Motor neuron (in vitro differentiated cells): ENCODE measurements around the gene EVA1C. TPM values are rescaled to one million over a fixed set of nuclear protein-coding genes. Genes with fewer than 3 reads are reported as not detected.
A peak's percentile ranks its signal among the peaks of the same experiment; 100 is the strongest.
"Not testable (repeated sequence)": the region's sequence is repeated elsewhere in the genome, so short reads cannot be mapped to it uniquely, and the experiment has no call there.

Experiments used
- ATAC-seq, 8 experiments: fragments of 200-7000 bp; cut with Tn5 transposase; replicated peaks in 6 of 8; 2 replicates each; pipeline ENCODE4 v1.8.0; 2021; ENCODE audit warnings: mild to moderate bottlenecking in 8 of 8, moderate library complexity in 8 of 8
- H3K27ac ChIP-seq, 2 donors: fragments of 250-450 bp; sonication (Bioruptor Pico); 2 replicates each; pipeline ENCODE4 v1.9.0; 2021; ENCODE audit warnings: antibody characterized with exemption in 2 of 2, mild to moderate bottlenecking in 2 of 2, moderate library complexity in 1 of 2
- H3K4me1 ChIP-seq, 2 donors: fragments of 250-450 bp; sonication (Bioruptor Pico); replicated peaks in 1 of 2; 2 replicates each; pipeline ENCODE4 v1.6.1; 2021; ENCODE audit warnings: antibody characterized with exemption in 2 of 2, mild to moderate bottlenecking in 2 of 2, moderate library complexity in 1 of 2
- H3K4me3 ChIP-seq, 5 donors: fragments of 250-450 bp; sonication (Bioruptor Pico); 2 replicates each; pipeline ENCODE4 v1.9.0; 2021; ENCODE audit warnings: antibody characterized with exemption in 5 of 5, mild to moderate bottlenecking in 5 of 5, moderate library complexity in 4 of 5
- WGBS, 10 experiments: fragments of 450-650 bp; shearing (Covaris generic); methylation state at CpG; one replicate each; pipeline ENCODE4 v1.0.0; 2022; 5-methylcytosine and 5-hydroxymethylcytosine counted together
- in situ Hi-C, 9 experiments: fragments of 400-800 bp; cut with MboI; loops; one replicate each; pipeline ENCODE4 v1.15.0; 2021; ENCODE audit warnings: low sequenced_read_pairs in 9 of 9, low pct_unique_long_range_greater_than_20kb in 2 of 9; ENCODE audit not compliant: unreplicated experiment in 9 of 9
- total RNA-seq, 8 experiments: library from RNA; unstranded; fragments of 300-600 nt; gene quantifications; 2 replicates each; pipeline versions ENCODE4 v1.2.3 to v1.2.4, GENCODE V29; 2022

Gene EVA1C
- total RNA-seq, 8 experiments from 2014 or later = 0.13 to 45.4 (median 0.69) TPM

DNA sequence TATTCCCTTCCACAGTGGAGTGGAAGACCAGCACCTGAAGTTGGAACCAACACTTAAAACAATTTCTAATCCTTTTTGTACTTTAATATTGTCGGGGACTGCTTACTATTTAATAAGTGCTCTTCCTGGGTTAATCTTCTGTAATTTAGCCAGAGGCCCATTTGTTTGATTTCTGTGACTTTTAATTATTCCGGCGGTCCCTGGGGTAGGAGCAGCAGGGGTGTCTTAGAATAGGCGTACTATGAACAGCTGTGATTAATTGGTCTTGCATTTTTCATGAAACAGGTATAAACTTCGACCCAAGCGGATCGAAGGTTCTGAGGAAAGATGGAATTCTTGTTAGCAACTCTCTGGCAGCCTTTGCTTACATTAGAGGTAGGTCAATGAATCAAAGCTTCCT, 91.1 kb downstream of the EVA1C start:
- 76 to 100% (median 93%) methylated on average over 1 to 7 of the region's 7 CpGs; no CpG with 5 or more reads in 2 of the 10 experiments for WGBS, 10 experiments
- ATAC-seq, H3K27ac ChIP-seq, in situ Hi-C loops, H3K4me3 ChIP-seq: not testable (repeated sequence)
- H3K4me1 ChIP-seq = peaks cover 7 to 12% of the 10 kb centered on the region in 2 donors

DNA sequence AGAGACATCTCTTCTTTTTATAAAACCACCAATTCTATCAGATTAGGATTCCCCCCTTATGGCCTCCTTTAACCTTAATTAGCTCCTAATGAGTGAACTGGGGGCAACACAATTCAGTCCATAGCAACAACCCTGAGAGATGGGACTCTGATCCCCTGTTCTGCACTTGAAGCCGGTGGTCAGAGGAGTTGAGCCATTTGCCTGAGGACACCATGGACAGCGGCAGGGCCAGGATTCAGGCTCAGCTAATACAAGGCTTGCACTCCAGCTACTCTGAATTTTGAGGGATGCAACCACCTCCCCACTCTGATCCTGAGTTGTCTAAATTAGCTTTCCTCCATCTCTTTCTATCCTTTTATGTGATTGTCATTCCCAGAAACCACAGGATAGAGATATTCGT, 93.3 kb downstream of the EVA1C start:
- H3K27ac ChIP-seq, H3K4me3 ChIP-seq, H3K4me1 ChIP-seq, ATAC-seq, in situ Hi-C loops: not testable (repeated sequence)
- 100% methylated on average over 1 of the region's 3 CpGs; no CpG with 5 or more reads in 8 of the 10 experiments for WGBS, 10 experiments

DNA sequence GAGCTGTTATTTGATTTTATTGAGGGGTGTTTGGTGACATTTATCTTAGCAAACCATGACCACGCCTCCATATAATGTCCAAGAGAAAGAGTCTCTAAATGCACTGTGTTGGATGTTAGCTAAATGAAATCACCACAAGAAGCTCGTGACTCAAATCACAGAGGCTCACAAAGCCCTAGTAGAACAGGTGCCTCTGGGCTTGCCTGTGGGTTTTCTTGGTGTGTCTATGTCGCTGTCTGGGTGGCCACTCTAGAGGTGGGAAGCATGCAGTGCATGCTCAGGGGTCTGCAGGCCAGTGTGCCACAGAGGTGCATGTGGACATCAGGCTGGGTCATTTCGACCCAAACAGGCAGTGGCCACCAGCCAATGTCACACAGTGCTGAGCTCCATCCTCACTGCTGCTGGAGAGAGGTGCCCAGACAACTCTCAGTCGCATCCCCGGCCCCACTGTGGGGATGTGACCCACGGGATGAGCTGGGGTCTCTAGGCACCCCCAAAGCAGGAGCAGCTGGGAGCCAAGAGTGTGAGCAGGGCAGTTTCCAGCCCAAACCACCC, 94.0 kb downstream of the EVA1C start:
- H3K4me1 ChIP-seq, H3K4me3 ChIP-seq, H3K27ac ChIP-seq, ATAC-seq, in situ Hi-C loops: not testable (repeated sequence)
- 60 to 100% (median 83%) methylated on average over 1 to 4 of the region's 7 CpGs; no CpG with 5 or more reads in 5 of the 10 experiments for WGBS, 10 experiments

DNA sequence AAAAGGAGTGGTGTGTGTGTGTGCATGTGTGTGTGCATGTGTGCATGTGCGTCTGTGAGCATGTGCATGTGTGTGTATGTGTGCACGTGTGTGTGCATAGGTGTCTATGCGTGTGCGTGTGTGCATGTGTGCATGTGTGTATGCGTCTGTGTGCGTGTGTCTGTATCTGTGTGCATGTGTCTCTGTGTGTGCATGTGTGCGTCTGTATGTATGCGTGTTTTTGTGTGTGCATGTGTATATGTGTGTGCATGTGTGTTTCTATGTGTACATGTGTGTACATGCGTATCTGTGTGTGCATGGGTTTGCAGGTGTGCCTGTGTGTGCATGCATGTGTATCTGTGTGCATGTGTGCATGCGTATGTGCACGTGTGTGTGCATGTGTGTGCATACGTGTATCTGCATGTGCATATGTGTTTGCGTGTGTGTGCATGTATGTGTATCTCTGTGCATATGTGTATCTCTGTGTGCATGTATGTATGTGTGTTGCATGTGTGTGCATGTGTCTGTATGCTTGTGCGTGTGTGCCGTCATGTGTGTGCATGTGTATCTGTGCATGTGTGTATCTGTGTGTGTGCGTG, 94.9 kb downstream of the EVA1C start:
- in situ Hi-C loops = no loop called here
- Histone ChIP-seq H3K27ac (no peak overlapping the region), H3K4me1 (peaks cover 3 to 4% of the 10 kb centered on the region in 2 donors), H3K4me3 (no peak overlapping the region)
- no peak for ATAC-seq
- WGBS, 10 experiments = 60 to 100% (median 87%) methylated on average over 1 to 10 of the region's 16 CpGs; no CpG with 5 or more reads in 1 of the 10 experiments

DNA sequence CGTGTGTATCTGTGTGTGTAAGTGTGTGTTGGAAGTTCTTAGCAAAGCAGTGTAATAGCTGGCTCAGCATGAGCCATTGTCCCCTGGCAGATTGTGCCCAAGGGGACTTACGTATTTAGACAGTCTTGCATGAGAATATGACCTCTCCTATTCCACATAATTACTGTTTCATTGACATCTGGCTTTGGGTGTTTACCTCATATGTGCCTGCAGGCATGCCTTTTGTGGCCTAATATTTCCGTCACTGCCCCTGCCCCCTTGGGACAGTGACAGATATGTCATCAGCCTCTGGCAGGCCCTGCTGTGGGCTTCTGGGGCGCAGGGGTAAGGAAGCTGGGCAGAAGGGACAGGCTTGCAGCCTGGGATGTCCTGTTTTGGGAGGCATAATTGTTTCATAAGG, 95.5 kb downstream of the EVA1C start:
- H3K4me1 ChIP-seq, in situ Hi-C loops, ATAC-seq, H3K27ac ChIP-seq, H3K4me3 ChIP-seq: not testable (repeated sequence)
- WGBS, 10 experiments = 20 to 87% (median 65%) methylated on average over 1 to 3 of the region's 4 CpGs; no CpG with 5 or more reads in 4 of the 10 experiments

DNA sequence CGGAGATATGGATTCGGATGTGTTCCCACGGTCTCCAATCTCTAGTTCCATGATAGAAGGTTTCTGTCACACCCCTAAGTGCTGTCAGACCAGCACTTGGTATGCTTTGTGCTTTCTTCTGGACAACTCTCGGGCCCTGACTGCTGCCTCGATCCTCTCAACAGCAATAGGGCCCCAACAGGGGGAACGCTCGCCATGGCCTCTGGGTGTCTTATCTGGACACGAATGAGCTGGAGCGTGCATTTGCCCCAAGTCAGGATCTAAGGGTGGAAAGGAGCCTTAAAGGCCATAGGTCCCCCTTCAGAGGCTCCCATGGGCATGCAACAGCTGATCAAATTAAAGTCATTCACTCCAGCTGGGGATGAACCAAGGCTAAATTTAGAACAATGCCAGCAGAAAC, 96.1 kb downstream of the EVA1C start:
- in situ Hi-C loops = no loop called here
- WGBS, 10 experiments = 80 to 100% (median 92%) methylated on average over 3 to 7 of the region's 9 CpGs; no CpG with 5 or more reads in 3 of the 10 experiments
- no peak for ATAC-seq
- H3K4me1 ChIP-seq = peaks cover 3 to 4% of the 10 kb centered on the region in 2 donors
- H3K4me3 ChIP-seq = no peak overlapping the region
- no peak overlapping the region for H3K27ac ChIP-seq

DNA sequence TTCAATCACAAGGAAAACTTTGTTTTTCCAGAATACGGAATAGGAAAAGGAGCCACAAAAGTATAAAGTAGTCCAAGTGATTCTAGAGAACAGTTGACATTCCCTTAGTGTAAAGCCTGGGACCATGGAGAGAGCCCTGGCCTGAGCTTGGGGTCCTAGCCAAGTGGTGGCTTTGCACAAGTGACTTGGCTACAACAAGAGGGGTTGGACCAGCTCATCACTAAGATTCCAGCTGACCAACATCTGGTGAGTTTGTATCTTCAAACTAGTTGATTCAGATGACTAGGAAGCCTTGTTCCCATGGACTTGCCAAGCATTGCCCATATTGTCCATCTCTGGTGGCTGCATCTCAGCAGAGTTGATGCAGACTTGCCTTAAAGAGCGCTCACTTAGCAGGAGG, 96.5 kb downstream of the EVA1C start:
- 100% methylated on average over 1 to 2 of the region's 2 CpGs; no CpG with 5 or more reads in 7 of the 10 experiments for WGBS, 10 experiments

DNA sequence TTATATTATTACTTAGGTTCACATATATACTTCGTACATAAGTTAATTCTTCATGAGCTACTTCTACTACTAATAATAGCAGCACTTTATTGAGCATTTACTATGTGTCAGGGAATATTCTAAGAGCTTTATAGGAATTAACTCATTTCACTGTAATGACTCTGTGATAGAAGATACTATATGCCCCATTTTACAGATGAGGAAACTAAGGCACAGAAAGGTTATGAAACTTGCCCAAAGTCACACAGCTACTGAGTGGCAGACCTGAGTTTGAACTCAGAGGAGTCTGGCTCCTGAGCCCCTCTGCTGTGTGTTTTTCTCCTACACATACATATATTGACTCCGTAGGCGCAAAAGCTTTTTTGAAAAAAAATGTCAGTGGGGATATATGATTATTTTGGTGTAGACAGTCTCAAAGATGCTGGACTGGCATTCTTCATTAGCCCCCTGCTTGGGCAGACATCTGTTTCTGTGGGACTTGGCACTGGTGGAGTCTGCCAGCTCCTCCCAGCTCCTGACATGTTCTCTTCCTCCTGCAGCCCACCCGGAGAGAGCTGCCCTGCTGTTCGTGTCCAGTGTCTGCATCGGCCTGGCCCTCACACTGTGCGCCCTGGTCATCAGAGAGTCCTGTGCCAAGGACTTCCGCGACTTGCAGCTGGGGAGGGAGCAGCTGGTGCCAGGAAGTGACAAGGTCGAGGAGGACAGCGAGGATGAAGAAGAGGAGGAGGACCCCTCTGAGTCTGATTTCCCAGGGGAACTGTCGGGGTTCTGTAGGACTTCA, 102.0 kb downstream of the EVA1C start:
- no peak for ATAC-seq
- in situ Hi-C loops = no loop called here
- 66 to 100% (median 89%) methylated on average over 1 to 11 of the region's 12 CpGs for WGBS, 10 experiments
- no peaks in the 10 kb centered on the region for H3K4me1 ChIP-seq
- H3K4me3 ChIP-seq = no peak overlapping the region
- H3K27ac ChIP-seq = no peak overlapping the region

More for the DNA sequence above, 96.5 kb downstream of the EVA1C start:
- H3K4me3 ChIP-seq, ATAC-seq, in situ Hi-C loops, H3K27ac ChIP-seq, H3K4me1 ChIP-seq: not testable (repeated sequence)

DNA sequence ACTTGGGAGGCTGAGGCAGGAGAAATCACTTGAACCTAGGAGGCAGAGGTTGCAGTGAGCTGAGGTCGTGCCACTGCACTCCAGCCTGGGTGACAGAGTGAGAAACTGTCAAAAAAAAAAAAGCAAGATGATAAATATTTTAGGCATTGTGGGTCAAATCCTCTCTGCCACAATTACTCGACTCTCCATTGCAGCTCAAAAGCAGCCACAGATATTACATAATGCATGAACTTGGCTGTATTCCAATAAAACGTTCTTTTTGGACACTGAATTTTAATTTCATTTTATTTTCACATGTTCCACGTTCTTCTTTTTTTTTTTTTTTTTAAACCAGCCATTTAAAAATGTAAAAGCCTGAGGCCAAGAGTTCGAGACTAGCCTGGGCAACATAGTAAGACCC, 103.4 kb downstream of the EVA1C start:
- no peak for ATAC-seq
- in situ Hi-C loops = no loop called here
- H3K4me1 ChIP-seq = no peaks in the 10 kb centered on the region
- no peak overlapping the region for H3K4me3 ChIP-seq
- H3K27ac ChIP-seq = no peak overlapping the region
- WGBS, 10 experiments = 14 to 71% (median 60%) methylated on average over 3 to 5 of the region's 5 CpGs

DNA sequence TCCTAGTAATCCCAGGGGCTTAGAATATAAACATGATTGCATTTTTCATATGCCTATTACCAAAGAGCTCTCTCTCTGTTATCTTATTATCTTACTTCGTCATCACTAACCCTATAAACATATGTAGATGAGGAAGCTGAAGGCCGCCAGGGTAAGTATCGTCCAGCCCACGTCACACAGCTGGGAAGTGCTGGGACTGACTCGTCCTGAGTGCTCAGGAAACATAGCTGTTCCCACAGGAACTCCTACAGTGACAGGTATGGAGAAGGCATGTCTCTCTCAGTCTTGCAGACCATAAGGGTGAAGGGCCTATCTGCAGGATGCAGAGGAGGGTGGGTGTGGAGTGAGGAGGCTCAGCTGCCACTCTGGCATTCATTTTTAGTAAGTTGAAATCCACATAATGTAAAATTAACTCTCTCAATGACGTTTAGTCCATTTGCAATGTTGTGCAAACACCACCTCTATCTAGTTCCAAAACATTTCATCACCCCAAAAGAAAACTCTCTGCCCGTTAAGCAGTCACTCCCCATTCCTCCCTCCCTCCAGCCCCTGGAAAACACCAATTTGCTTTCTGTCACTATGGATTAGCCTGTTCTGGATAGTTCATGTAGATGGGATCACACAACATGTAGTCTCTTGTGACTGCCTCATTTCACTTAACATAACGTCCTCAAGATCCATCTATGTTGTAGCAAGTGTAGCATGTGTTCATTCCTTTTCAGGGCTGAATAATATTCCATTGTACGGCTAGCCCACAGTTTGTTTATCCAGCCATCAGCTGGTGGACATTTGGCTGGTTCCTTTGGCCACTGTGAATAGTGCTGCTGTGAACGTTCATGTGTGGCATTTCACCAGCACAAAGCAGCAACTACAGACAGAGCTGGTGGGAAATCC, 104.5 kb downstream of the EVA1C start:
- Histone ChIP-seq H3K27ac (no peak overlapping the region), H3K4me1 (peaks cover 0 to 4% of the 10 kb centered on the region in 2 donors), H3K4me3 (no peak overlapping the region)
- in situ Hi-C loops = no loop called here
- ATAC-seq = peak in 4 of 8 experiments; percentile 26 to 86 (median 78)
- WGBS, 10 experiments = 0 to 100% (median 71%) methylated on average over 1 to 8 of the region's 10 CpGs

DNA sequence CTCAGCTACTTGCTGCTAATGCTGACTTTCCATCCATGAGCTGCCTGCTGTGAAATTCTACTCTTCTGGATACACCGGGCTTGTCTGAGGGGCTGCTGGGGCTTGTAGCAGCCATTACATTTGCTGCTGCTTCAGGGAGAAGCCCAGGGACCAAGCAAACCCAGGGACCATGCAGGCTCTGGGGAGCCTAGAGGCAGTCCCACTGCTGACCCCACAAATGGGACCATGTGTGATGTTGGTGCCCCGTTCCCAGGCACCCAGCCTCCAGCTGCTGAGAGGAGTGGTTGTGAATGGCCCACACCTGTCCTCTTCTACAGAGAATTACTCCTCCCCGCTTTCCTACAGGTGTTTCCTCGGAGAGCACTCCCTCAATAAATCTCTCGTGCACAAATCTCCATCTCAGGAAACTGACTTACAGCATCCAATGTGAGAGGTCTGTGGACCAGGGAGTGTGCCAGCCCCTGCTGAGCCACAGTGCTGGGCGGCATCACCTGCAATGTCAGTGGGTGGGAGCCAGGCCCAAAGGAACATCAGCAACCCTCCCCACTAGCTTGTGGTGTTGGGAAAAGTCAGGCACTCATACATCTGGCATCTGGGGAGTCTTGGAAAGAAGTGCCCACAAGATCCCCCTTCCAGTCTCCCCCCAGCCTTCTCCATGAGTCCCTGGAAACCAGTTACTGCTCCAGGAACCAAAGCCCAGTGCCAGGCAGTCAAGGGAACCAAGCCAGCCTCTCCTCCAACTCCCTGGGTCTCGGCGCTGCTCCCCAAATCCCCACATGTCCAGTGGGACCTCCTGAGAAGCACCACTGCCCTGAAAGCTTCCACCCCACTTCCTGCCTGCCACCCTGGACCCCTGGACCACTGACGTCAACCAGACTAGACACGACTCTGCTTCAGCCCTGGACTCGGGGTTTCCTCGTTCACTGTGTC, 107.7 kb downstream of the EVA1C start:
- in situ Hi-C loops = no loop called here
- ATAC-seq = no peak
- Histone ChIP-seq H3K4me1 (peaks cover 8 to 15% of the 10 kb centered on the region in 2 donors), H3K27ac (no peak overlapping the region), H3K4me3 (no peak overlapping the region)
- WGBS, 10 experiments = 89 to 93% (median 91%) methylated on average over 3 to 7 of the region's 12 CpGs; no CpG with 5 or more reads in 6 of the 10 experiments
